GM23338 (cell line): Measurements from ENCODE around the gene SPON2.

Source experiments
- EZH2 ChIP-seq: fragments of 200-600 bp; sonication (generic); IDR thresholded peaks from one replicate; pipeline ENCODE4 v1.8.0; 2017; ENCODE audit warnings: antibody characterized with exemption, mild to moderate bottlenecking, low read depth; ENCODE audit not compliant: unreplicated experiment
- JUNB ChIP-seq: IDR thresholded peaks from one replicate; pipeline ENCODE4 v1.6.1; 2016; ENCODE audit warnings: antibody characterized with exemption; ENCODE audit not compliant: unreplicated experiment
- NANOG ChIP-seq: IDR thresholded peaks from 2 replicates; pipeline ENCODE4 v1.6.1; 2016; ENCODE audit warnings: antibody characterized with exemption, borderline replicate concordance
- POLR2AphosphoS5 ChIP-seq: IDR thresholded peaks from 2 replicates; pipeline ENCODE4 v1.6.1; 2016; ENCODE audit warnings: antibody characterized with exemption, low read depth
- STAT1 ChIP-seq: IDR thresholded peaks from one replicate; pipeline ENCODE4 v1.6.1; 2016; ENCODE audit warnings: antibody characterized with exemption; ENCODE audit not compliant: unreplicated experiment
- TF ChIP-seq, protein P1 (sequence below), 2 experiments: fragments of 200-600 bp in 1 of 2; sonication (generic) in 1 of 2; conservative IDR thresholded peaks; 2 replicates each; pipeline versions ENCODE4 v1.5.1 to v1.6.1; 2016 to 2017; ENCODE audit warnings: antibody characterized with exemption in 2 of 2, low read depth in 2 of 2, mild to moderate bottlenecking in 2 of 2, moderate library complexity in 1 of 2
- TF ChIP-seq, protein P2 (sequence below): IDR thresholded peaks from one replicate; pipeline ENCODE4 v1.6.1; 2018; ENCODE audit warnings: antibody characterized with exemption; ENCODE audit not compliant: unreplicated experiment

DNA sequence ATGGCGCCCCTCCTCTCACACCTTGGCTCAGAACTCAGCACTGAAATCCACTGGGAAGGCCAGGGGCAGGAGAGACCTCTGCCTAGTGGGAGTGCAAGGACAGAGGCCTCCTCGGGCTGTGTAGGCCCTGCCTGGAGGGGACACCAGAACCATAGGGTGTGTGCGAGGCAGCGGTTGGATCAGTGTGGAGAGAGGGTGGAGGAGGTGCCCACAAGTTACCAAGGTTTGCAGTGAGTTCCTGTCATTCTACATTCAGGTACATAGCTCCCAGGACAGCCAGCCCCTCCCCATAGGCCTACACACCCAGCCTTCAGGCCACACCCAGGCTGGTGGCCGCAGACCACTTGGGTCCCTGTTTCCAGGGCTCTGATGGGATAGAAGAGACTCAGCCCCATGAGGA lies 19.2 kb upstream of the SPON2 start:
- no peak for TF ChIP-seq POLR2AphosphoS5
- no peak for TF ChIP-seq JUNB
- TF ChIP-seq, protein P1, sequence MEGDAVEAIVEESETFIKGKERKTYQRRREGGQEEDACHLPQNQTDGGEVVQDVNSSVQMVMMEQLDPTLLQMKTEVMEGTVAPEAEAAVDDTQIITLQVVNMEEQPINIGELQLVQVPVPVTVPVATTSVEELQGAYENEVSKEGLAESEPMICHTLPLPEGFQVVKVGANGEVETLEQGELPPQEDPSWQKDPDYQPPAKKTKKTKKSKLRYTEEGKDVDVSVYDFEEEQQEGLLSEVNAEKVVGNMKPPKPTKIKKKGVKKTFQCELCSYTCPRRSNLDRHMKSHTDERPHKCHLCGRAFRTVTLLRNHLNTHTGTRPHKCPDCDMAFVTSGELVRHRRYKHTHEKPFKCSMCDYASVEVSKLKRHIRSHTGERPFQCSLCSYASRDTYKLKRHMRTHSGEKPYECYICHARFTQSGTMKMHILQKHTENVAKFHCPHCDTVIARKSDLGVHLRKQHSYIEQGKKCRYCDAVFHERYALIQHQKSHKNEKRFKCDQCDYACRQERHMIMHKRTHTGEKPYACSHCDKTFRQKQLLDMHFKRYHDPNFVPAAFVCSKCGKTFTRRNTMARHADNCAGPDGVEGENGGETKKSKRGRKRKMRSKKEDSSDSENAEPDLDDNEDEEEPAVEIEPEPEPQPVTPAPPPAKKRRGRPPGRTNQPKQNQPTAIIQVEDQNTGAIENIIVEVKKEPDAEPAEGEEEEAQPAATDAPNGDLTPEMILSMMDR (conservative IDR thresholded peaks at IDR 0.05; ENCODE audit: low read depth in 2 of 2) = no peak
- TF ChIP-seq EZH2 = no peak
- no peak for TF ChIP-seq NANOG
- no peak for TF ChIP-seq STAT1
- TF ChIP-seq, protein P2, sequence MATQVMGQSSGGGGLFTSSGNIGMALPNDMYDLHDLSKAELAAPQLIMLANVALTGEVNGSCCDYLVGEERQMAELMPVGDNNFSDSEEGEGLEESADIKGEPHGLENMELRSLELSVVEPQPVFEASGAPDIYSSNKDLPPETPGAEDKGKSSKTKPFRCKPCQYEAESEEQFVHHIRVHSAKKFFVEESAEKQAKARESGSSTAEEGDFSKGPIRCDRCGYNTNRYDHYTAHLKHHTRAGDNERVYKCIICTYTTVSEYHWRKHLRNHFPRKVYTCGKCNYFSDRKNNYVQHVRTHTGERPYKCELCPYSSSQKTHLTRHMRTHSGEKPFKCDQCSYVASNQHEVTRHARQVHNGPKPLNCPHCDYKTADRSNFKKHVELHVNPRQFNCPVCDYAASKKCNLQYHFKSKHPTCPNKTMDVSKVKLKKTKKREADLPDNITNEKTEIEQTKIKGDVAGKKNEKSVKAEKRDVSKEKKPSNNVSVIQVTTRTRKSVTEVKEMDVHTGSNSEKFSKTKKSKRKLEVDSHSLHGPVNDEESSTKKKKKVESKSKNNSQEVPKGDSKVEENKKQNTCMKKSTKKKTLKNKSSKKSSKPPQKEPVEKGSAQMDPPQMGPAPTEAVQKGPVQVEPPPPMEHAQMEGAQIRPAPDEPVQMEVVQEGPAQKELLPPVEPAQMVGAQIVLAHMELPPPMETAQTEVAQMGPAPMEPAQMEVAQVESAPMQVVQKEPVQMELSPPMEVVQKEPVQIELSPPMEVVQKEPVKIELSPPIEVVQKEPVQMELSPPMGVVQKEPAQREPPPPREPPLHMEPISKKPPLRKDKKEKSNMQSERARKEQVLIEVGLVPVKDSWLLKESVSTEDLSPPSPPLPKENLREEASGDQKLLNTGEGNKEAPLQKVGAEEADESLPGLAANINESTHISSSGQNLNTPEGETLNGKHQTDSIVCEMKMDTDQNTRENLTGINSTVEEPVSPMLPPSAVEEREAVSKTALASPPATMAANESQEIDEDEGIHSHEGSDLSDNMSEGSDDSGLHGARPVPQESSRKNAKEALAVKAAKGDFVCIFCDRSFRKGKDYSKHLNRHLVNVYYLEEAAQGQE = no peak
